ENCODE data around the gene CAPN15. TPM values are rescaled to one million over a fixed set of nuclear protein-coding genes. Genes with fewer than 3 reads are reported as not detected.

Gene CAPN15
- total and polyA plus RNA-seq, 9 of the 15 experiments (the other 6 are each of a cell fraction or from before 2014, with no cell fraction given) = 0.62 to 111 (median 14.2) TPM

- no peak for TF ChIP-seq NFE2L1 (tag; IDR thresholded peaks at IDR 0.05; ENCODE audit: borderline replicate concordance, low read depth)
- TF ChIP-seq CHD7 (IDR thresholded peaks at IDR 0.05; ENCODE audit: low read depth, low read length) = no peak
- no peak for TF ChIP-seq SMAD1 (IDR thresholded peaks at IDR 0.05; ENCODE audit: low read depth, low read length, partially characterized antibody)
These were observed 21.9 kb upstream of the CAPN15 start (continued) for GRCh38 chr16:505479-506245.

Data from K562 (cell line).